K562 (cell line): ENCODE measurements around the gene ALKBH7. TPM values are rescaled to one million over a fixed set of nuclear protein-coding genes. Genes with fewer than 3 reads are reported as not detected.

Experiments
- CBX3 ChIP-seq, 2 experiments: IDR thresholded peaks; 1 replicate in 1 of 2; 2 replicates in 1 of 2; pipeline ENCODE4 v1.6.1; 2012; ENCODE audit warnings: inconsistent platforms in 2 of 2, low read length in 2 of 2, borderline replicate concordance in 1 of 2, control low read depth in 1 of 2
- CEBPZ ChIP-seq: fragments of 150-350 bp; IDR thresholded peaks from 2 replicates; pipeline ENCODE4 v1.6.1; 2014; ENCODE audit warnings: low read depth, mild to moderate bottlenecking, low read length, borderline replicate concordance
- CREB3L1 ChIP-seq: fragments of 450-650 bp; IDR thresholded peaks from 2 replicates; pipeline ENCODE4 v1.6.1; 2014; ENCODE audit warnings: low read depth, mild to moderate bottlenecking, moderate library complexity, borderline replicate concordance
- E2F4 ChIP-seq: sonication (generic); formaldehyde crosslinking; IDR thresholded peaks from 2 replicates; pipeline ENCODE4 v1.8.0; 2022; ENCODE audit warnings: mild to moderate bottlenecking, low read depth, missing genetic modification reagents
- ELF2 ChIP-seq: fragments of 250-450 bp; sonication (Bioruptor Pico); IDR thresholded peaks from 2 replicates; pipeline ENCODE4 v1.5.0; 2021; ENCODE audit warnings: mild to moderate bottlenecking
- FOXP4 ChIP-seq: sonication (generic); formaldehyde crosslinking; IDR thresholded peaks from 2 replicates; pipeline ENCODE4 v1.8.0; 2022; ENCODE audit warnings: mild to moderate bottlenecking, missing genetic modification reagents, borderline replicate concordance
- HNRNPLL ChIP-seq: fragments of 200-400 bp; formaldehyde crosslinking; IDR thresholded peaks from 2 replicates; pipeline ENCODE4 v1.6.1; 2017; ENCODE audit warnings: low read length, low read depth, mild to moderate bottlenecking; ENCODE audit not compliant: poor library complexity, severe bottlenecking
- MYC ChIP-seq, 2 experiments: fragments of 250-450 bp in 1 of 2; sonication (Bioruptor Pico) in 1 of 2; IDR thresholded peaks; 2 replicates each; pipeline versions ENCODE4 v1.5.1 to v1.6.1; 2012 to 2021; ENCODE audit warnings: low read depth in 2 of 2, borderline replicate concordance in 1 of 2, improper control_type of control experiment in 1 of 2, low read length in 1 of 2, mild to moderate bottlenecking in 1 of 2, moderate library complexity in 1 of 2
- NR2C2 ChIP-seq, 2 experiments: fragments of 200-800 bp in 1 of 2; sonication (Bioruptor generic) in 1 of 2; sonication (generic) in 1 of 2; formaldehyde crosslinking in 1 of 2; IDR thresholded peaks; 2 replicates each; pipeline versions ENCODE4 v1.6.1 to v1.8.0; 2016 to 2022; ENCODE audit warnings: mild to moderate bottlenecking in 1 of 2, missing compliant biosample characterization in 1 of 2, missing genetic modification characterization in 1 of 2, missing genetic modification reagents in 1 of 2
- POLR2AphosphoS5 ChIP-seq: IDR thresholded peaks from 2 replicates; pipeline ENCODE4 v1.6.1; 2011; ENCODE audit warnings: mild to moderate bottlenecking, low read depth, low read length, moderate library complexity; ENCODE audit not compliant: control insufficient read depth, insufficient read depth
- POLR2G ChIP-seq: fragments of 200-400 bp; formaldehyde crosslinking; IDR thresholded peaks from 2 replicates; pipeline ENCODE4 v1.6.1; 2017; ENCODE audit warnings: low read depth, mild to moderate bottlenecking, antibody characterized with exemption, low read length, moderate library complexity
- RBFOX2 ChIP-seq: fragments of 200-400 bp; formaldehyde crosslinking; IDR thresholded peaks from 2 replicates; pipeline ENCODE4 v1.6.1; 2017; ENCODE audit warnings: low read depth, mild to moderate bottlenecking, low read length, moderate library complexity
- SP1 ChIP-seq: sonication (generic); formaldehyde crosslinking; IDR thresholded peaks from 2 replicates; pipeline ENCODE4 v1.8.1; 2022; ENCODE audit warnings: mild to moderate bottlenecking, missing genetic modification reagents
- ZBED1 ChIP-seq: IDR thresholded peaks from 2 replicates; pipeline ENCODE4 v1.6.1; 2014
- ZBTB33 ChIP-seq: sonication (generic); formaldehyde crosslinking; IDR thresholded peaks from 2 replicates; pipeline ENCODE4 v1.8.1; 2023; ENCODE audit warnings: mild to moderate bottlenecking, missing genetic modification reagents
- polyA plus RNA-seq, 8 experiments: library from polyadenylated mRNA; depleted of rRNA in 4 of 8; stranded (reverse) in 5 of 8; unstranded in 3 of 8; fragments of >200 nt; fragmentation: Nextera tagmentation in 2 of 8; fragmentation: Illumina TruSeq in 1 of 8; extraction: Ambion mirVana in 2 of 8; extraction: Trizol in 1 of 8; gene quantifications; 2 replicates each; pipeline versions ENCODE4 v1.2.1 to v1.2.3, GENCODE V29; 2011 to 2014; ENCODE audit warnings: inconsistent platforms in 1 of 8, missing spikeins in 1 of 8
- total RNA-seq, 7 experiments: library from RNA; depleted of rRNA in 6 of 7; stranded (reverse); fragments of >200 nt in 6 of 7; fragmentation: Illumina TruSeq in 2 of 7; extraction: Trizol in 2 of 7; gene quantifications; 2 replicates each; pipeline versions ENCODE4 v1.2.1 to v1.2.3, GENCODE V29; 2011 to 2021; ENCODE audit warnings: low replicate concordance in 1 of 7

ALKBH7 gene
- total and polyA plus RNA-seq, 9 of the 15 experiments (the other 6 are each of a cell fraction or from before 2014, with no cell fraction given), result 0.69 to 94.8 (median 17.6) TPM

GRCh38 chr19:6372594-6373095 is at the start of gene ALKBH7 (continued):
- TF ChIP-seq FOXP4 (CRISPR knock-in tag) (peak; percentile 77; the same call in 1 of the 2 replicates), SP1 (CRISPR knock-in tag) (peak; percentile 98), RBFOX2 (peak; percentile 89), NR2C2 (CRISPR knock-in tag; IDR thresholded peaks at IDR 0.05) (no peak), NR2C2 (tag; IDR thresholded peaks at IDR 0.05) (peak; percentile 93), POLR2G (peak; percentile 92), ZBTB33 (no peak), MYC (IDR thresholded peaks at IDR 0.05; ENCODE audit: low read depth, low read length) (peak; percentile 19; the same call in 1 of the 2 replicates), MYC (CRISPR knock-in tag; IDR thresholded peaks at IDR 0.05; ENCODE audit: borderline replicate concordance, low read depth) (no peak), ELF2 (CRISPR knock-in tag) (peak; percentile 25; the same call in 1 of the 2 replicates), HNRNPLL (peak; percentile 88), POLR2AphosphoS5 (no peak), CREB3L1 (0 out of 2 replicates have a peak, but pooled peaks have one; percentile 34), ZBED1 (no peak), CEBPZ (peak; percentile 99), E2F4 (CRISPR knock-in tag) (no peak), CBX3 (IDR thresholded peaks at IDR 0.05; ENCODE audit: borderline replicate concordance in 1 of 2, low read length in 2 of 2) (no peak)
